ENCODE results near the gene TEX48.

DNA sequence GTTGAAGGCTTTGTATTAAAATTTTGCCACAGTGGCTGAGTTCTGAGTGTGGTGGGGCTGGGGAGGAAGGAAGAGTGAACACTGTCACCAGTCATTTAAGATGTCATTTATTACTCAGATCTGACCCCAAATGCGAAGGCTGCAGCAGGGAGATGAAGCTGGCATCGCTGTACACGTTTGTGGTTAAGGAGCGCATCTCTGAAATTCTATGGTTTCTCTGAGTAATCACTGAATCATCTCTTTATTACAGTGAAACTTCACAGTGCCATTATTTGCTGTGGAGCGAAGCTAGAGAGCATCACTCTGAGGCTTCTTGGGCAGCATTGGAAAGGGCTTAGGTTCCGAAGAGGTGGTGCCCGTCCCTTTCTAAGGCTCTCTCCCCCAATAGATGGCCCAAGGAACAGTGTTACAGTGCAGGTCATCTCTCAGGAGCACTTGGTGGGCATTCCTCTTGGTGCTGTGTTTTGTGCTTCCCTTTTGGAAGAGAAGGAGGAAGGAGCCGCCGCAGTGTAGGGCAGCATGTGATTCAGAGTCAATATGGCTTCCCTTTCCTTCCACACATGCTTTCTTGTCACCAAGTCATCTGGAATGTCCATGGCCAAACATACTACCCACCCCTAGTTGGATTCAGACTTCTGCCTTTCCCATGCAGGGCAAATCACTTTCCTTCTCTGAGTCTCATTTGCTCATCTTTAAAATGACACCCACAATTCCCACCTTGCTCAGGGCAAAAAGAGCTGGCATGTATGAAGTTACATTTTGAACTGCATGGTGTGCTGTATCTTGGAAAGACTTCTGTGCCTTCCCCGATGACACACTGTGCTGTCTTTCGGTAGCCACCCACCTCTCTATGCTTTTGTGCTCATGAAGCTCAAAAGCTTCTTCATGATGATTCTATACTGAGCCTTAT is 9.3 kb upstream of the TEX48 start:
- TF ChIP-seq CTCF (IDR thresholded peaks at IDR 0.05; ENCODE audit: low read depth, low read length) (no peak), POLR2A (IDR thresholded peaks at IDR 0.05; ENCODE audit: extremely low read depth, insufficient read length) (no peak), MYC (IDR thresholded peaks at IDR 0.05; ENCODE audit: low read depth, low read length) (no peak)
- TF ChIP-seq, protein P1, sequence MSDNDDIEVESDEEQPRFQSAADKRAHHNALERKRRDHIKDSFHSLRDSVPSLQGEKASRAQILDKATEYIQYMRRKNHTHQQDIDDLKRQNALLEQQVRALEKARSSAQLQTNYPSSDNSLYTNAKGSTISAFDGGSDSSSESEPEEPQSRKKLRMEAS (IDR thresholded peaks at IDR 0.05; ENCODE audit: low read depth, low read length), result no peak

Data from NB4 (cell line).